Neuronal stem cell (in vitro differentiated cells): Measurements from ENCODE around the gene VCL.

Experiments used
- DNase-seq: peaks from one replicate; pipeline ENCODE4 v3.0.0-alpha.2; 2013; ENCODE audit warnings: low spot score
- H2AFZ ChIP-seq: one replicate; pipeline ENCODE4 v1.6.1; 2013; ENCODE audit warnings: mild to moderate bottlenecking, low read length, inconsistent platforms
- H2AK5ac ChIP-seq: 2 replicates; pipeline ENCODE4 v1.6.1; 2013; ENCODE audit warnings: low read depth, mild to moderate bottlenecking, inconsistent platforms, low read length, moderate library complexity, mixed read lengths
- H2BK120ac ChIP-seq: 2 replicates; pipeline ENCODE4 v1.6.1; 2013; ENCODE audit warnings: low read depth, mild to moderate bottlenecking, inconsistent platforms, low read length, moderate library complexity, mixed read lengths
- H2BK12ac ChIP-seq: one replicate; pipeline ENCODE4 v1.6.1; 2013; ENCODE audit warnings: low read length, inconsistent platforms
- H2BK15ac ChIP-seq: 2 replicates; pipeline ENCODE4 v1.6.1; 2013; ENCODE audit warnings: mild to moderate bottlenecking, low read length, inconsistent platforms, mixed read lengths
- H2BK5ac ChIP-seq: one replicate; pipeline ENCODE4 v1.6.1; 2013; ENCODE audit warnings: inconsistent platforms, mild to moderate bottlenecking, low read length, moderate library complexity
- H3K14ac ChIP-seq: one replicate; pipeline ENCODE4 v1.6.1; 2013; ENCODE audit warnings: low read length, inconsistent platforms
- H3K18ac ChIP-seq: 2 replicates; pipeline ENCODE4 v1.6.1; 2013; ENCODE audit warnings: low read length, inconsistent platforms
- H3K23ac ChIP-seq: 2 replicates; pipeline ENCODE4 v1.6.1; 2013; ENCODE audit warnings: low read depth, mild to moderate bottlenecking, mixed read lengths, low read length, inconsistent platforms; ENCODE audit not compliant: poor library complexity
- H3K27ac ChIP-seq: replicated peaks from 3 replicates; pipeline ENCODE4 v1.5.1; 2013; ENCODE audit warnings: low read length, inconsistent platforms
- H3K27me3 ChIP-seq, 3 experiments: 2 replicates each; pipeline ENCODE4 v1.6.1; 2013; ENCODE audit warnings: low read length in 3 of 3, mild to moderate bottlenecking in 2 of 3, inconsistent platforms in 1 of 3, low read depth in 1 of 3, mixed read lengths in 1 of 3, moderate library complexity in 1 of 3; ENCODE audit not compliant: control insufficient read depth in 3 of 3, insufficient read depth in 3 of 3
- H3K36me3 ChIP-seq, 2 donors: replicated peaks in 1 of 2; 2 replicates each; pipeline ENCODE4 v1.6.1; 2013; ENCODE audit warnings: low read length in 2 of 2; ENCODE audit not compliant: control insufficient read depth in 2 of 2, insufficient read depth in 2 of 2
- H3K4ac ChIP-seq: 2 replicates; pipeline ENCODE4 v1.6.1; 2013; ENCODE audit warnings: inconsistent platforms, mild to moderate bottlenecking, low read length, moderate library complexity
- H3K4me1 ChIP-seq, 2 donors: 1 replicate in 1 of 2; 2 replicates in 1 of 2; pipeline ENCODE4 v1.6.1; 2013; ENCODE audit warnings: low read length in 2 of 2, low read depth in 1 of 2; ENCODE audit not compliant: control insufficient read depth in 2 of 2, insufficient read depth in 1 of 2
- H3K4me2 ChIP-seq: one replicate; pipeline ENCODE4 v1.6.1; 2013; ENCODE audit warnings: mild to moderate bottlenecking, low read length, inconsistent platforms; ENCODE audit not compliant: insufficient read depth, poor library complexity, severe bottlenecking
- H3K4me3 ChIP-seq, 2 donors: 2 replicates each; pipeline ENCODE4 v1.5.1; 2013; ENCODE audit warnings: low read length in 2 of 2, mild to moderate bottlenecking in 2 of 2, inconsistent platforms in 1 of 2, moderate library complexity in 1 of 2
- H3K79me1 ChIP-seq: one replicate; pipeline ENCODE4 v1.6.1; 2013; ENCODE audit warnings: low read depth, mild to moderate bottlenecking, inconsistent platforms, low read length, moderate library complexity
- H3K9ac ChIP-seq: one replicate; pipeline ENCODE4 v1.6.1; 2013; ENCODE audit warnings: mild to moderate bottlenecking, low read depth, low read length, inconsistent platforms; ENCODE audit not compliant: poor library complexity
- H3K9me3 ChIP-seq, 2 donors: replicated peaks in 1 of 2; 2 replicates each; pipeline versions ENCODE3 to v1.6.1; 2013; ENCODE audit warnings: low read length in 2 of 2, mild to moderate bottlenecking in 2 of 2, inconsistent platforms in 1 of 2, low read depth in 1 of 2, mixed read lengths in 1 of 2, moderate library complexity in 1 of 2; ENCODE audit not compliant: control insufficient read depth in 2 of 2, insufficient read depth in 1 of 2
- H4K8ac ChIP-seq: one replicate; pipeline ENCODE4 v1.6.1; 2013; ENCODE audit warnings: low read depth, mild to moderate bottlenecking, inconsistent platforms, low read length, moderate library complexity
- H4K91ac ChIP-seq: one replicate; pipeline ENCODE4 v1.6.1; 2013; ENCODE audit warnings: low read length, low read depth, mild to moderate bottlenecking, inconsistent platforms; ENCODE audit not compliant: poor library complexity
- WGBS, 2 donors: extraction: QIAGEN DNeasy Blood & Tissue Kit; methylation state at CpG; one replicate each; pipeline ENCODE4 v1.1.7; 2013; ENCODE audit warnings: missing lambda C conversion rate in 2 of 2, mixed read lengths in 1 of 2; ENCODE audit not compliant: insufficient read length in 2 of 2, insufficient replicate concordance in 1 of 2; ENCODE audit errors: extremely low coverage in 2 of 2; 5-methylcytosine and 5-hydroxymethylcytosine counted together

The VCL gene

DNA sequence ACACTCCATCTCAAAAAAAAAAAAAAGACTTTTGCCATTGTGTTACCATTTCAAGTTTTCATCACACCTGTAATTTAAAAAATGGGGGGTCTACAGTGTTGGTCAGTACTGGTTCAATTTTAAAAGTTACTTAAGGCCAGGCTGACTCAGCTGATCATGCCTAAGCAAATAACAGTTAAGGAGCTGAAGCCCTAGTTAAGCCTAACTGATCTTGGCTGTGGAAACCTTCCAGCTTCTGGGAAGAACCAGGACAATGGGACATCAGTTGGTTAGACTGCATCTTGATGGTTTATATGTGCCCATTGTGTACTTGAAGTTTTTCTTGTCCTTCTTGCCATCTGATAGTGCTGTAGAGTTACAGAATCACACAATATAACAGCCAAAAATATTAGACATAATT, 26.7 kb downstream of the VCL start:
- no peak overlapping the region for H2BK12ac ChIP-seq
- H3K23ac ChIP-seq = no peak overlapping the region
- no peak overlapping the region for H2BK120ac ChIP-seq
- H3K4ac ChIP-seq = no peak overlapping the region
- no peak overlapping the region for H2BK5ac ChIP-seq
- no peak overlapping the region for H3K4me3 ChIP-seq
- no peaks in the 10 kb centered on the region for H3K9me3 ChIP-seq
- no peak overlapping the region for H4K8ac ChIP-seq
- no peak overlapping the region for H2AK5ac ChIP-seq
- H3K79me1 ChIP-seq = no peaks in the 10 kb centered on the region
- peaks cover 3 to 48% of the 10 kb centered on the region in 2 donors for H3K36me3 ChIP-seq
- H3K14ac ChIP-seq = no peak overlapping the region
- DNase-seq = no peak
- H3K27ac ChIP-seq = no peak overlapping the region
- H3K18ac ChIP-seq = no peak overlapping the region
- H3K27me3 ChIP-seq = no peaks in the 10 kb centered on the region
- no peak overlapping the region for H2AFZ ChIP-seq
- no peak overlapping the region for H3K9ac ChIP-seq
- H2BK15ac ChIP-seq = no peak overlapping the region
- H3K4me1 ChIP-seq = peaks cover 0 to 2% of the 10 kb centered on the region in 2 donors
- H4K91ac ChIP-seq = no peak overlapping the region
- no peak overlapping the region for H3K4me2 ChIP-seq

DNA sequence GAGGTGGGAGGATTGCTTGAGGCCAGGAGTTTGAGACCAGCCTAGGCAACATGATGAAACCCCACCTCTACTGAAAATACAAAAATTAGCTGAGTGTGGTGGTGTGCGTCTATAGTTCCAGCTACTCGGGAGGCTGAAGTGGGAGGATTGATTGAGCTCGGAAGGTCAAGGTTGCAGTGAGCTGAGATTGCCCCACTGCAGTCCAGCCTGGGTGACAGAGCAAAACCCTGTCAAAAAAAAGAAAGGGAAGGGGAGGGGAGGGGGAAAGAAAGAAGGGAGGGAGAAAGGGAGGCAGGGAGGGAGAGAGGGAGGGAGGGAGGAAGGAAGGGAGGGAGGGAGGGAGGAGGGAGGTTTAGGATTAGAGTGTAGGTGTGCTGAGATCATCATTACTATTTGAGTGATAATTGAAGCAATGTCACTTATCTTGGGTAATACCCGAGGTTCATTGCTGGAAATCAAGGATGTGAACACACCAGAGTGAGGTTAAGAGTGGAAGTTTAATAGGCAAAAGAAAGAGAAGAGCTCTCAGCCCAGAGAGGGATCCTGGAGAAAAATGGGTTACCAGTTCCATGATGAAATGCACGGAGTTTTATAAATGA, 27.6 kb downstream of the VCL start:
- no peak overlapping the region for H3K27ac ChIP-seq
- H2BK120ac ChIP-seq = no peak overlapping the region
- no peaks in the 10 kb centered on the region for H3K27me3 ChIP-seq
- no peak for DNase-seq
- H3K4me3 ChIP-seq = no peak overlapping the region
- H3K14ac ChIP-seq = no peak overlapping the region
- H3K36me3 ChIP-seq = peaks cover 3 to 52% of the 10 kb centered on the region in 2 donors
- H2BK15ac ChIP-seq = no peak overlapping the region
- no peak overlapping the region for H4K91ac ChIP-seq
- no peaks in the 10 kb centered on the region for H3K79me1 ChIP-seq
- H3K4me1 ChIP-seq = peaks cover 0 to 2% of the 10 kb centered on the region in 2 donors
- no peak overlapping the region for H3K4ac ChIP-seq
- H3K9ac ChIP-seq = no peak overlapping the region
- no peak overlapping the region for H2AFZ ChIP-seq
- no peak overlapping the region for H2BK5ac ChIP-seq
- no peak overlapping the region for H3K4me2 ChIP-seq
- WGBS, 2 donors = no CpG with 5 or more reads among the region's 5 CpGs
- no peak overlapping the region for H2BK12ac ChIP-seq
- H3K23ac ChIP-seq = no peak overlapping the region
- no peaks in the 10 kb centered on the region for H3K9me3 ChIP-seq
- no peak overlapping the region for H4K8ac ChIP-seq
- no peak overlapping the region for H2AK5ac ChIP-seq
- no peak overlapping the region for H3K18ac ChIP-seq

DNA sequence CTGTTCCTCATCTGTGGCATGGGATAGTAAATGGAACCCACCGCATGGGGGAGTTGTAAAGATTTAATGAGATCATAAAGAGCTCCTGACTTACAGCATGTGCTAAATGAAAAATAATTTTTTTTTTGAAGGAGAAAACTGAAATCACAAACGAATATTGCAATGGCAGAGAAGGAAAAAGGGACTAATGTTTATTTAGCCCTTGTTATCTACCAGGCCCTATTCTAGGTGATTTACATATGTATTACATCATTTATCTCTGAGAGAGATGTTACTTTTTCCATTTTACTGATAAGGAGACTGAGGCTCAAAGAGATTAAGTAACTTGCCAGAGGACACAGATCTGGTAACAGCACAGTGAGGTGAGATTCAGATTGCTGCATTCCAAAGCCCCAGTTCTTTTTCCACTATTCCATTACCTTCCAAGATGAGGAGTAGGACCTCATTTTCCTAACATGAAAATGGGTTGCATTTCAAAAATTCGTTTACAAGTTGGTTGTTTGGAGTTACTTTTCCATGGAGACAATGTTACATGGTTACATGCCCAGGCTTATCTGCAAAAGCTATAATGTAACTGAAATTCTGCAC, 28.6 kb downstream of the VCL start:
- no peak overlapping the region for H2AK5ac ChIP-seq
- H2BK5ac ChIP-seq = no peak overlapping the region
- no peaks in the 10 kb centered on the region for H3K27me3 ChIP-seq
- H3K4me3 ChIP-seq = no peak overlapping the region
- H3K4me1 ChIP-seq = peaks cover 0 to 2% of the 10 kb centered on the region in 2 donors
- DNase-seq = no peak
- no peaks in the 10 kb centered on the region for H3K79me1 ChIP-seq
- no peak overlapping the region for H4K8ac ChIP-seq
- WGBS, 2 donors = no CpG with 5 or more reads among the region's 3 CpGs
- H3K4ac ChIP-seq = no peak overlapping the region
- no peak overlapping the region for H3K14ac ChIP-seq
- no peak overlapping the region for H3K18ac ChIP-seq
- no peak overlapping the region for H3K9ac ChIP-seq
- no peak overlapping the region for H2BK120ac ChIP-seq
- H3K27ac ChIP-seq = no peak overlapping the region
- no peak overlapping the region for H2BK12ac ChIP-seq
- H3K9me3 ChIP-seq = no peaks in the 10 kb centered on the region
- H3K23ac ChIP-seq = no peak overlapping the region
- H3K4me2 ChIP-seq = no peak overlapping the region
- H2AFZ ChIP-seq = no peak overlapping the region
- no peak overlapping the region for H2BK15ac ChIP-seq
- H3K36me3 ChIP-seq = peaks cover 3 to 57% of the 10 kb centered on the region in 2 donors
- H4K91ac ChIP-seq = no peak overlapping the region

DNA sequence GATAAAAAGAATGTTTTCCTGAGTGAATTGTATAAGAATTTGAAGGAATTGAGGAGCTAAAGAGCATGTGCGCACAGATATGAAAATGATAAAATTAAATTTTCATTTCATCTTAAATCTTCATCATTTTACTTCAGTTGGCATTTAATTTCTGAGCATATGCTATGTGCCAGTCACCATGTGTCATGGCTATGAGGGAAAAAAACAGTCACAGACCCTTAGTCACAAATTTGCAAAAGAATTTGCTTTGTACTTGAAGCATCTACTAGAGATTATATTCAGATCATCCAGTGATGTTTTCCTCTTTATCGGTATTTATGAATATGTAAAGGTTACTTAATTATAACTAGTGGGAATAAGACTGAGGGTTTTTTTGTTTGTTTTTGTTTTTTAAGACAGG, 29.8 kb downstream of the VCL start:
- Histone ChIP-seq H4K8ac (no peak overlapping the region), H2BK120ac (no peak overlapping the region), H4K91ac (no peak overlapping the region), H3K18ac (no peak overlapping the region), H3K36me3 (peaks cover 3 to 55% of the 10 kb centered on the region in 2 donors), H2AFZ (no peak overlapping the region), H3K9me3 (no peaks in the 10 kb centered on the region), H2BK15ac (no peak overlapping the region), H2BK12ac (no peak overlapping the region), H3K9ac (no peak overlapping the region), H2AK5ac (no peak overlapping the region), H3K4me2 (no peak overlapping the region), H3K27me3 (no peaks in the 10 kb centered on the region), H3K14ac (no peak overlapping the region), H3K4me1 (peaks cover 0 to 2% of the 10 kb centered on the region in 2 donors), H3K4me3 (no peak overlapping the region), H3K4ac (no peak overlapping the region), H3K27ac (no peak overlapping the region), H2BK5ac (no peak overlapping the region), H3K23ac (no peak overlapping the region), H3K79me1 (no peaks in the 10 kb centered on the region)
- DNase-seq = no peak
- no CpG with 5 or more reads among the region's 2 CpGs for WGBS, 2 donors
